Measurements from ENCODE around the gene HSPB7. TPM values are rescaled to one million over a fixed set of nuclear protein-coding genes. Genes with fewer than 3 reads are reported as not detected.
"Not testable (repeated sequence)": the region's sequence is repeated elsewhere in the genome, so short reads cannot be mapped to it uniquely, and the experiment has no call there.

HSPB7 gene
- total RNA-seq, 1 experiment from 2014 or later, result not detected

GRCh38 chr1:16038620-16038912, 20.7 kb upstream of the HSPB7 start:
- Histone ChIP-seq H4K8ac (replicated peaks; ENCODE audit: insufficient read length, low read depth, low read length) (no peak overlapping the region), H3K79me2 (ENCODE audit: insufficient read depth, low read length) (no peaks in the 10 kb centered on the region), H4K5ac (ENCODE audit: insufficient read length, low read depth, low read length) (no peak overlapping the region), H3K4me2 (ENCODE audit: insufficient read depth, insufficient read length, low read length) (no peak overlapping the region), H3K4ac (ENCODE audit: low read depth, low read length) (no peak overlapping the region), H3T11ph (ENCODE audit: low read length) (no peak overlapping the region), H3K23me2 (ENCODE audit: insufficient read length, low read depth, low read length, poor library complexity, severe bottlenecking) (no peaks in the 10 kb centered on the region), H3K9me3 (ENCODE audit: control insufficient read depth, low read depth, low read length) (no peaks in the 10 kb centered on the region), H2BK12ac (ENCODE audit: insufficient read length, low read depth, low read length) (no peak overlapping the region), H3K23ac (ENCODE audit: insufficient read length, low read depth, low read length) (no peak overlapping the region), H3K18ac (ENCODE audit: insufficient read length, low read depth, low read length) (no peak overlapping the region), H2BK15ac (ENCODE audit: low read depth, low read length) (no peak overlapping the region), H3K9ac (ENCODE audit: extremely low read depth, insufficient read length, low read length) (no peak overlapping the region), H3K4me1 (ENCODE audit: insufficient read depth, low read length) (no peaks in the 10 kb centered on the region), H2AK5ac (ENCODE audit: insufficient read length, low read length) (no peak overlapping the region), H2BK20ac (ENCODE audit: low read depth, low read length, poor library complexity, severe bottlenecking) (no peak overlapping the region), H2BK5ac (ENCODE audit: insufficient read length, low read length) (no peak overlapping the region), H3K14ac (ENCODE audit: insufficient read depth, low read length) (no peak overlapping the region), H2AFZ (ENCODE audit: low read length) (no peak overlapping the region), H4K91ac (ENCODE audit: insufficient read length, low read depth, low read length) (no peak overlapping the region), H3K27ac (ENCODE audit: insufficient read length, low read depth, low read length) (no peak overlapping the region), H3K27me3 (ENCODE audit: insufficient read depth, low read length) (no peaks in the 10 kb centered on the region), H2BK120ac (ENCODE audit: low read depth, low read length, poor library complexity, severe bottlenecking) (no peak overlapping the region), H3K79me1 (ENCODE audit: insufficient read depth, low read depth, low read length, poor library complexity, severe bottlenecking) (no peaks in the 10 kb centered on the region), H4K20me1 (ENCODE audit: control insufficient read depth, insufficient read depth, insufficient read length) (no peaks in the 10 kb centered on the region), H3K56ac (ENCODE audit: insufficient read length, low read depth, low read length) (no peak overlapping the region)
- no peak for DNase-seq
- no CpG with 5 or more reads among the region's 4 CpGs for WGBS (ENCODE audit: extremely low coverage, insufficient read length, low lambda C conversion rate)
- Mint-ChIP-seq H3K4me3 (no peak overlapping the region), H3K4me1 (peaks cover 0 to 6% of the 10 kb centered on the region in 2 experiments; a peak in 3 of 4 replicates), H3K27ac (no peak overlapping the region), H3K9me3 (no peaks in the 10 kb centered on the region), H3K27me3 (ENCODE audit: low read depth) (peaks cover 12% of the 10 kb centered on the region), H3K36me3 (ENCODE audit: insufficient read depth in 1 of 3, low read depth in 3 of 3) (no peaks in the 10 kb centered on the region)
- TF ChIP-seq, protein P1, sequence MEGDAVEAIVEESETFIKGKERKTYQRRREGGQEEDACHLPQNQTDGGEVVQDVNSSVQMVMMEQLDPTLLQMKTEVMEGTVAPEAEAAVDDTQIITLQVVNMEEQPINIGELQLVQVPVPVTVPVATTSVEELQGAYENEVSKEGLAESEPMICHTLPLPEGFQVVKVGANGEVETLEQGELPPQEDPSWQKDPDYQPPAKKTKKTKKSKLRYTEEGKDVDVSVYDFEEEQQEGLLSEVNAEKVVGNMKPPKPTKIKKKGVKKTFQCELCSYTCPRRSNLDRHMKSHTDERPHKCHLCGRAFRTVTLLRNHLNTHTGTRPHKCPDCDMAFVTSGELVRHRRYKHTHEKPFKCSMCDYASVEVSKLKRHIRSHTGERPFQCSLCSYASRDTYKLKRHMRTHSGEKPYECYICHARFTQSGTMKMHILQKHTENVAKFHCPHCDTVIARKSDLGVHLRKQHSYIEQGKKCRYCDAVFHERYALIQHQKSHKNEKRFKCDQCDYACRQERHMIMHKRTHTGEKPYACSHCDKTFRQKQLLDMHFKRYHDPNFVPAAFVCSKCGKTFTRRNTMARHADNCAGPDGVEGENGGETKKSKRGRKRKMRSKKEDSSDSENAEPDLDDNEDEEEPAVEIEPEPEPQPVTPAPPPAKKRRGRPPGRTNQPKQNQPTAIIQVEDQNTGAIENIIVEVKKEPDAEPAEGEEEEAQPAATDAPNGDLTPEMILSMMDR (conservative IDR thresholded peaks at IDR 0.05), result no peak

GRCh38 chr1:16036461-16036860, 18.6 kb upstream of the HSPB7 start:
- not testable (repeated sequence) for H2AK5ac ChIP-seq (ENCODE audit: insufficient read length, low read length); H3K4ac ChIP-seq (ENCODE audit: low read depth, low read length); H4K8ac ChIP-seq (replicated peaks; ENCODE audit: insufficient read length, low read depth, low read length); H2BK120ac ChIP-seq (ENCODE audit: low read depth, low read length, poor library complexity, severe bottlenecking); DNase-seq; H3K4me1 ChIP-seq (ENCODE audit: insufficient read depth, low read length); H2BK5ac ChIP-seq (ENCODE audit: insufficient read length, low read length); H3K27ac ChIP-seq (ENCODE audit: insufficient read length, low read depth, low read length); H2AFZ ChIP-seq (ENCODE audit: low read length); H2BK12ac ChIP-seq (ENCODE audit: insufficient read length, low read depth, low read length); H4K91ac ChIP-seq (ENCODE audit: insufficient read length, low read depth, low read length); H3K9me3 ChIP-seq (ENCODE audit: control insufficient read depth, low read depth, low read length); H3K27ac Mint-ChIP-seq; H3K9me3 Mint-ChIP-seq; H4K20me1 ChIP-seq (ENCODE audit: control insufficient read depth, insufficient read depth, insufficient read length); H3K27me3 ChIP-seq (ENCODE audit: insufficient read depth, low read length); H2BK15ac ChIP-seq (ENCODE audit: low read depth, low read length); H3K18ac ChIP-seq (ENCODE audit: insufficient read length, low read depth, low read length); H3K56ac ChIP-seq (ENCODE audit: insufficient read length, low read depth, low read length); H4K5ac ChIP-seq (ENCODE audit: insufficient read length, low read depth, low read length); H3K79me2 ChIP-seq (ENCODE audit: insufficient read depth, low read length); H3K4me2 ChIP-seq (ENCODE audit: insufficient read depth, insufficient read length, low read length); H3K27me3 Mint-ChIP-seq (ENCODE audit: low read depth); H3K36me3 Mint-ChIP-seq (ENCODE audit: insufficient read depth in 1 of 3, low read depth in 3 of 3); H3K4me3 Mint-ChIP-seq; H3K23me2 ChIP-seq (ENCODE audit: insufficient read length, low read depth, low read length, poor library complexity, severe bottlenecking); H3K79me1 ChIP-seq (ENCODE audit: insufficient read depth, low read depth, low read length, poor library complexity, severe bottlenecking); H3K9ac ChIP-seq (ENCODE audit: extremely low read depth, insufficient read length, low read length); H2BK20ac ChIP-seq (ENCODE audit: low read depth, low read length, poor library complexity, severe bottlenecking); H3K14ac ChIP-seq (ENCODE audit: insufficient read depth, low read length); H3T11ph ChIP-seq (ENCODE audit: low read length); H3K23ac ChIP-seq (ENCODE audit: insufficient read length, low read depth, low read length)
- H3K4me1 Mint-ChIP-seq, result peaks cover 5 to 11% of the 10 kb centered on the region in 2 experiments
- no CpG with 5 or more reads among the region's 11 CpGs for WGBS (ENCODE audit: extremely low coverage, insufficient read length, low lambda C conversion rate)
